NCI-H2227 (cell line): Measurements from ENCODE around the gene PRPS1.
"Not testable (repeated sequence)": the region's sequence is repeated elsewhere in the genome, so short reads cannot be mapped to it uniquely, and the experiment has no call there.

Source experiments
- DNase-seq: peaks from one replicate; lab custom pipeline; 2025; ENCODE audit not compliant: unreplicated experiment; lab: John Stamatoyannopoulos, UW

Gene PRPS1

DNA sequence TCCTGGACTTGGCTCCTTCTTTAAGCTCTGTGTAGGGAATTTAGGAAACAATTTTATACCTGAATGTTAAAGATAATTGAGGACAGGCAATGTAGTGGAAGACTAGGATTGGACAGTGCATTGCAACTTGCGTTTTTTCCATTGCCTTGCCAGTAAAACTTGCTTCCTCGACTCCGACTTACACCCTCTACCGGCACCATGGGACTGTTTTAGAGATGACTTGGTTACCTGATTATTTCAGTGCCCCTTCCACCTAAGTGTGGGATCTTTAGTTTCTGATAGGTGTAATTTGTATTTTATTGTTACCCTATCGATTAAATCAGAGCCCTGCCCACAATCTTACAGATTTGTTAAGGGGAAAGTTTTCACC lies 1.2 kb downstream of the PRPS1 start:
- peak; percentile 37 for DNase-seq

GRCh38 chrX:107630031-107630689 lies 1.9 kb downstream of the PRPS1 start:
- no peak for DNase-seq

DNA sequence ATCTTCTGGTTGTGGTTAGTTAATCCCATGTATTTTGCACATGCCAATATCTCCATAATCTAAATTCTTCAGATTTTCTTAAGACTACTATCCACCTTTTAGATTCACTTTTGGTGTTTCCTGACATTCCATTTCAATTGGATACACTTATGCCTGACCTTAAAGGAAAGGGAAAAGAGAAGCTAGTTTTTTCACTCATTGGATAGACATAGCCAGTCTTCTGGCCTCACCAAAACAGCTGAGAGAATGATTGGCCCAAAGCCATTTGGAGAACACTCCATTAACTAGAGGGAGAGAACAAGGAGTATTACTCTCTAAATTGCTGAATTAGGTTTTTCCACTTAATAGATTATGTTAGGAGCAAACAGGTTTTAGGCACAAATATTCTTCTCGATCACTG lies 4.0 kb downstream of the PRPS1 start:
- no peak for DNase-seq

- no peak for DNase-seq
Measured at GRCh38 chrX:107646735-107647134, 18.4 kb downstream of the PRPS1 start.

DNA sequence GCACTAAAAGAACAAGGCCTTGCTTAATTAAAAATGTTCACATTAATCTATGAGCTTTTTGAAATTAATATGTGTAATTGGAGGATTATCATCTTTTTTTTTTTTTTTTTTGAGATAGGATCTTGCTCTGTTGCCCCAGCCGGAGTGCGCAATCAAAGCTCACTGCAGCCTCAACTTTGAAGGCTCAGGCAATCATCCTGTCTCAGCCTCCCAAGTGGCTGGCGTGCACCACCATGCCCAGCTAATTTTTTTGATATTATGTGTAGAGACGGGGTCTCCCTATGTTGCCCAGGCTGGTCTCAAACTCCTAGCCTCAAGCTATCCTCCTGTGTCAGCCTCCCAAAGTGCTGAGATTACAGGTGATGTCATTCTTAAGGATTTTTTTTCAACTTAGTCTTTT lies 20.0 kb downstream of the PRPS1 start:
- no peak for DNase-seq

DNA sequence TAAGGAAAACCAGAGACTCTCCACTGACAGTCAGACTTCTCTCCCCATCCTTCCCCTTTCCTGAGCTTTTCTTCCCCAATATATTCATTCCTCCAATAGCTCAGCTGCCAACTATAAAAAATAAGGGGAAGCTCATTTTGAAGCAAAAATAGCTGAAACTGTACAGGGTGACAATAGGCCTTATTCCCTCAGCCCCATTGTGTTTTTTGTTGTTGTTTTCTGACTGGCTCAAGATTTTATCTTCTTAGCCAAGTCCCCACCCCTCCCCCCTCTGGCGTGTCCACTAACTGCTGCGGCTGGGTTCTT lies 26.2 kb downstream of the PRPS1 start:
- no peak for DNase-seq

- peak; percentile 93 for DNase-seq
Measured at GRCh38 chrX:107654872-107655761, 26.8 kb downstream of the PRPS1 start.

GRCh38 chrX:107656978-107657377 lies 28.7 kb downstream of the PRPS1 start:
- no peak for DNase-seq

GRCh38 chrX:107658660-107659059 lies 30.4 kb downstream of the PRPS1 start:
- DNase-seq: no peak

DNA sequence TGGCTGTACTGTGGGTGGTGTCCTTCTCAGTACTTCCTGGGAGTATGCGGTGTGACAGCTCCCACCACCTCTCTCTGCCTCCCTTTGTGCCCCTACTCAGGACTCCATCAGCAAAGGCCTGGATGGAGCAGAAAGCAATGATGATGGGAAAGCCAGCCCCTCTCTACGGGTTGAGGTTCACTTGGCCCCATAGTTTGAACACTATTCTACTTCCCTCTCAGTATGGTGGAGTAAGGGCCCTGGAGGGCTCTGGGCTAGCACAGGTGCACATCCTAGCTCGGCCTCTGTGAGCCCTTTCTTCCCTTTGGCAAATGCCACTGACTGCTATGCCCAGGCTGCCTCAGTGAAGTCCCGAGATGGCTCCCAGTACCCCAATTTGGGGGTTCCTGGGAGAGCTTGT lies 31.0 kb downstream of the PRPS1 start:
- DNase-seq: no peak

DNA sequence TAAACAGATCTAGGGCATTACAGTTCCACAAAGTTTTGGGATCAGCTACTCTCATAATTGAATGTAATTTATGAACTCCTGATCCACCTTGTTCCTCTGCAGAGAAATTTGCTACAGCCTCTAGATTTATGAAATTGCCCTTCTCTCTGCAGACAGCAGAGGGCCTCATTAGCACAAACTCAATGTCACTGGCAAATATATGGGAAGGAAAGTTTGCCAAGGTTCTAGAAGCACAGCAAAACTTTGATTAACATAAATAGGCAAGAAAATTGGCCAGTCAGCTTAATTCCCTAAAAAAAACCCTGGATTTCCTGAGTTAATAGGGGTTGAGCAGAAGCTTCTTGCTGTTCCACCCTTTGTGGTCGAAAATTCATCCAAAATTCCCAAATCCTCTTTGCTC lies 31.5 kb downstream of the PRPS1 start:
- DNase-seq: peak; percentile 48

- no peak for DNase-seq
Measured at GRCh38 chrX:107662145-107662544, 33.8 kb downstream of the PRPS1 start.

DNA sequence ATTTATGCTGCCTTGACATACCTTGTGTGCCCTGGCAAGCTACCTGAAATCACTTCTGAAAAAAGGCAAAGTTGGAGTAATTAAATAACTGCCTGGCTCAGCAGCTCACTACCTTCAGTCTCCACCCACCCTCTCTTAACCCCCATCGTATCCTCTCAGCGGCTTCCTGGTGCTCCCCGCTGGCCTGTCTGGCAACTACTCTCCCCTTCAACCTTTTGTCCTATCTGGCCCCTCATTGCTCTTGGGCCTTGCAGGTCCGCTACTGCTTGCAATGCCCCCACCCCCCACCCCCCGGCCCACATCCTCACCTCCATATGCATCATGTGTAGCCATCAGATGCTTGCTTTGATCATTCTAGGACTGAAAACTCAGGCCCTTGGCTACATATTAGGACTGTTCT lies 34.5 kb downstream of the PRPS1 start:
- no peak for DNase-seq

- no peak for DNase-seq
Measured at GRCh38 chrX:107666931-107667330, 38.6 kb downstream of the PRPS1 start.

- DNase-seq: no peak
Measured at GRCh38 chrX:107667426-107667825, 39.1 kb downstream of the PRPS1 start.

- DNase-seq: not testable (repeated sequence)
Measured at GRCh38 chrX:107668710-107669109, 40.4 kb downstream of the PRPS1 start.

DNA sequence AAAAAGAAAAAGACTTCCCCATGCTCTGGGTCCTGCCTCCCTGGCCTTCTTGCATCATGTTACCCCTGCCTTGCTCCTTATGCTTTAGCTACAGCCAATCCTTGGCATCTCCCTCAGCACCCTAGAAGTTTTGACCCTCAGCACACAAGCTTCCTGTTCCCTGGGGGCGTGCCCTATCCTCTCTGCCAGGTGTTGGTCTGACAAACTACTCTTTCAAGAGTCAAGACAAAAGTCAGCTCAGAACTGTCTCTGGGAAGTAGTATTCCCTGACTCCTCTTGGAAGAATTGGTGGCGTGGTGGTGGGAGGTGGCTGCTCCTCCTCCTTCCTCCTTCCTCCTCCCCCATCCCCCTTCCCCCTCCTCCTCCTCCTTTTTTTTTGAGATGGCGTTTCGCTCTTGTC lies 41.0 kb downstream of the PRPS1 start:
- no peak for DNase-seq

- no peak for DNase-seq
Measured at GRCh38 chrX:107669885-107670628, 41.7 kb downstream of the PRPS1 start.

DNA sequence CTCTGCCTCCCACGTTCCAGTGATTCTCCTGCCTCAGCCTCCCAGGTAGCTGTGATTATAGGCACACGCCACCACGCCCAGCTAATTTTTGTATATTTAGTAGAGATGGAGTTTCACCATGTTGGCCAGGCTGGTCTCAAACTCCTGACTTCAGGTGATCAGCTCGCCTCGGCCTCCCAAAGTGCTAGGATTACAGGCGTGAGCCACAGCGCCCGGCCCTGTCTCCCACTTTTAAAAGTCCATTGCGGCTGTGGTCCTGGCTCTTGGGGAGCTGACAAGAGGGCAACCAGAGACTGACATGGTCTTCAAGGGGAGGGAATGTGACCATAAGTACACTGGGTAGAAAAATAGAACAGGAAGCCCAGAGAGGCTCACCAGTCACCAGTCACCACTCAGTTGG lies 42.9 kb downstream of the PRPS1 start:
- DNase-seq: not testable (repeated sequence)

DNA sequence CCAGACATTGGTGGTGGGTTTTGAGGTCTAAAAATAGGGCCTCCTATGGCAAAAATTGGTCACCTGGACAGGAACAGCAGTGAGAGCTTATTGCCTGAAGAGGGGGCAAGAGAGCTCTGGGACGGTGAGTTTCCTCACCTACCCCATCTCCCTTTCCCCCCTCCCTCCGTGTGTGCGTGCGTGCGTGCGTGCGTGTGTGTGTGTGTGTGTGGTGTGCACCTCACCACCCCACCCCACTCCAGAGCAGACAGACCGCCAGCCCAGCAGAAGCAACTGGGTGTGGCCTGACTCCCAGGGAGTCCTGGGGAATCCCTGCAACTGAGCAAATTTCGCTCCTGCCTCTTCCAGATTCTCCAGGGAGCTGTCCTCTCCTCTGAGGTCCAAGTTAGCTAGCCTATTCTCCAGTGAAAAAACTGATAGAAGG lies 44.7 kb downstream of the PRPS1 start:
- DNase-seq: peak; percentile 81

- no peak for DNase-seq
Measured at GRCh38 chrX:107673431-107673830, 45.1 kb downstream of the PRPS1 start.

GRCh38 chrX:107673933-107674479 lies 45.7 kb downstream of the PRPS1 start:
- no peak for DNase-seq
